ENCODE data around the gene PALLD.

The PALLD gene

GRCh38 chr4:168593399-168593798 lies 96.5 kb downstream of the PALLD start:
- Histone ChIP-seq H3K14ac (ENCODE audit: low read length) (no peak overlapping the region), H3K18ac (ENCODE audit: low read length) (no peak overlapping the region), H2BK12ac (ENCODE audit: low read length) (no peak overlapping the region), H2BK5ac (ENCODE audit: low read length) (no peak overlapping the region), H3K27ac (replicated peaks; ENCODE audit: low read length) (no peak overlapping the region), H3K9ac (ENCODE audit: low read depth, low read length, poor library complexity) (no peak overlapping the region), H4K91ac (ENCODE audit: low read depth, low read length, poor library complexity) (no peak overlapping the region), H3K4ac (ENCODE audit: low read length) (no peak overlapping the region), H3K79me1 (ENCODE audit: low read depth, low read length) (no peaks in the 10 kb centered on the region), H3K4me3 (ENCODE audit: low read length in 2 of 2) (no peak overlapping the region), H3K23ac (ENCODE audit: low read depth, low read length, poor library complexity) (no peak overlapping the region), H3K4me2 (ENCODE audit: insufficient read depth, low read length, poor library complexity, severe bottlenecking) (no peak overlapping the region), H2BK120ac (ENCODE audit: low read depth, low read length) (no peak overlapping the region), H3K36me3 (replicated peaks in 1 of 2; ENCODE audit: control insufficient read depth in 2 of 2, insufficient read depth in 2 of 2, low read length in 2 of 2) (no peaks in the 10 kb centered on the region), H2AFZ (ENCODE audit: low read length) (no peak overlapping the region), H3K27me3 (ENCODE audit: control insufficient read depth in 3 of 3, insufficient read depth in 3 of 3, low read depth in 1 of 3, low read length in 3 of 3) (no peaks in the 10 kb centered on the region), H3K9me3 (replicated peaks in 1 of 2; ENCODE audit: control insufficient read depth in 2 of 2, insufficient read depth in 1 of 2, low read depth in 1 of 2, low read length in 2 of 2) (no peaks in the 10 kb centered on the region), H2BK15ac (ENCODE audit: low read length) (no peak overlapping the region), H4K8ac (ENCODE audit: low read depth, low read length) (no peak overlapping the region), H2AK5ac (ENCODE audit: low read depth, low read length) (no peak overlapping the region), H3K4me1 (ENCODE audit: control insufficient read depth in 2 of 2, insufficient read depth in 1 of 2, low read depth in 1 of 2, low read length in 2 of 2) (peaks cover 0 to 3% of the 10 kb centered on the region in 2 donors)
- no CpG with 5 or more reads among the region's 4 CpGs for WGBS, 2 donors (ENCODE audit: extremely low coverage in 2 of 2, insufficient read length in 2 of 2, insufficient replicate concordance in 1 of 2)
- DNase-seq (ENCODE audit: low spot score): no peak

- no peak overlapping the region for H3K9ac ChIP-seq (ENCODE audit: low read depth, low read length, poor library complexity)
- H4K91ac ChIP-seq (ENCODE audit: low read depth, low read length, poor library complexity): no peak overlapping the region
- H3K79me1 ChIP-seq (ENCODE audit: low read depth, low read length): no peaks in the 10 kb centered on the region
- no peak overlapping the region for H3K4me3 ChIP-seq (ENCODE audit: low read length in 2 of 2)
- no peak overlapping the region for H3K14ac ChIP-seq (ENCODE audit: low read length)
- no peak for DNase-seq (ENCODE audit: low spot score)
- no peaks in the 10 kb centered on the region for H3K27me3 ChIP-seq (ENCODE audit: control insufficient read depth in 3 of 3, insufficient read depth in 3 of 3, low read depth in 1 of 3, low read length in 3 of 3)
- no peaks in the 10 kb centered on the region for H3K36me3 ChIP-seq (replicated peaks in 1 of 2; ENCODE audit: control insufficient read depth in 2 of 2, insufficient read depth in 2 of 2, low read length in 2 of 2)
- no peak overlapping the region for H2AFZ ChIP-seq (ENCODE audit: low read length)
- no peak overlapping the region for H3K18ac ChIP-seq (ENCODE audit: low read length)
- H4K8ac ChIP-seq (ENCODE audit: low read depth, low read length): no peak overlapping the region
- peaks cover 0 to 3% of the 10 kb centered on the region in 2 donors for H3K4me1 ChIP-seq (ENCODE audit: control insufficient read depth in 2 of 2, insufficient read depth in 1 of 2, low read depth in 1 of 2, low read length in 2 of 2)
- 100% methylated on average over 1 of the region's 5 CpGs for WGBS, 2 donors (ENCODE audit: extremely low coverage in 2 of 2, insufficient read length in 2 of 2, insufficient replicate concordance in 1 of 2)
- H3K4ac ChIP-seq (ENCODE audit: low read length): no peak overlapping the region
- H3K9me3 ChIP-seq (replicated peaks in 1 of 2; ENCODE audit: control insufficient read depth in 2 of 2, insufficient read depth in 1 of 2, low read depth in 1 of 2, low read length in 2 of 2): no peaks in the 10 kb centered on the region
- no peak overlapping the region for H2AK5ac ChIP-seq (ENCODE audit: low read depth, low read length)
- H2BK15ac ChIP-seq (ENCODE audit: low read length): no peak overlapping the region
- H3K27ac ChIP-seq (replicated peaks; ENCODE audit: low read length): no peak overlapping the region
- no peak overlapping the region for H2BK120ac ChIP-seq (ENCODE audit: low read depth, low read length)
- H3K23ac ChIP-seq (ENCODE audit: low read depth, low read length, poor library complexity): no peak overlapping the region
- no peak overlapping the region for H2BK12ac ChIP-seq (ENCODE audit: low read length)
- H3K4me2 ChIP-seq (ENCODE audit: insufficient read depth, low read length, poor library complexity, severe bottlenecking): no peak overlapping the region
- no peak overlapping the region for H2BK5ac ChIP-seq (ENCODE audit: low read length)
These were observed 97.3 kb downstream of the PALLD start for GRCh38 chr4:168594121-168594520.

GRCh38 chr4:168598191-168598590 lies 101.3 kb downstream of the PALLD start:
- Histone ChIP-seq H4K91ac (ENCODE audit: low read depth, low read length, poor library complexity) (no peak overlapping the region), H3K23ac (ENCODE audit: low read depth, low read length, poor library complexity) (no peak overlapping the region), H2BK12ac (ENCODE audit: low read length) (no peak overlapping the region), H3K9me3 (replicated peaks in 1 of 2; ENCODE audit: control insufficient read depth in 2 of 2, insufficient read depth in 1 of 2, low read depth in 1 of 2, low read length in 2 of 2) (no peaks in the 10 kb centered on the region), H3K4me3 (ENCODE audit: low read length in 2 of 2) (no peak overlapping the region), H3K79me1 (ENCODE audit: low read depth, low read length) (no peaks in the 10 kb centered on the region), H3K27ac (replicated peaks; ENCODE audit: low read length) (no peak overlapping the region), H3K18ac (ENCODE audit: low read length) (no peak overlapping the region), H3K27me3 (ENCODE audit: control insufficient read depth in 3 of 3, insufficient read depth in 3 of 3, low read depth in 1 of 3, low read length in 3 of 3) (no peaks in the 10 kb centered on the region), H3K4ac (ENCODE audit: low read length) (no peak overlapping the region), H3K4me2 (ENCODE audit: insufficient read depth, low read length, poor library complexity, severe bottlenecking) (no peak overlapping the region), H2BK5ac (ENCODE audit: low read length) (no peak overlapping the region), H3K36me3 (replicated peaks in 1 of 2; ENCODE audit: control insufficient read depth in 2 of 2, insufficient read depth in 2 of 2, low read length in 2 of 2) (no peaks in the 10 kb centered on the region), H3K14ac (ENCODE audit: low read length) (no peak overlapping the region), H3K4me1 (ENCODE audit: control insufficient read depth in 2 of 2, insufficient read depth in 1 of 2, low read depth in 1 of 2, low read length in 2 of 2) (peaks cover 1 to 3% of the 10 kb centered on the region in 2 donors), H2AK5ac (ENCODE audit: low read depth, low read length) (no peak overlapping the region), H2BK120ac (ENCODE audit: low read depth, low read length) (no peak overlapping the region), H4K8ac (ENCODE audit: low read depth, low read length) (no peak overlapping the region), H2BK15ac (ENCODE audit: low read length) (no peak overlapping the region), H2AFZ (ENCODE audit: low read length) (peak overlapping the region; percentile 50), H3K9ac (ENCODE audit: low read depth, low read length, poor library complexity) (no peak overlapping the region)
- DNase-seq (ENCODE audit: low spot score): no peak
- WGBS, 2 donors (ENCODE audit: extremely low coverage in 2 of 2, insufficient read length in 2 of 2, insufficient replicate concordance in 1 of 2): no CpG with 5 or more reads among the region's 1 CpG

GRCh38 chr4:168600796-168601583 lies 104.1 kb downstream of the PALLD start:
- H3K27me3 ChIP-seq (ENCODE audit: control insufficient read depth in 3 of 3, insufficient read depth in 3 of 3, low read depth in 1 of 3, low read length in 3 of 3): no peaks in the 10 kb centered on the region
- no peak overlapping the region for H3K4me2 ChIP-seq (ENCODE audit: insufficient read depth, low read length, poor library complexity, severe bottlenecking)
- H3K27ac ChIP-seq (replicated peaks; ENCODE audit: low read length): no peak overlapping the region
- no peak overlapping the region for H2AFZ ChIP-seq (ENCODE audit: low read length)
- no peak for DNase-seq (ENCODE audit: low spot score)
- no CpG with 5 or more reads among the region's 5 CpGs for WGBS, 2 donors (ENCODE audit: extremely low coverage in 2 of 2, insufficient read length in 2 of 2, insufficient replicate concordance in 1 of 2)
- H2BK15ac ChIP-seq (ENCODE audit: low read length): no peak overlapping the region
- H3K23ac ChIP-seq (ENCODE audit: low read depth, low read length, poor library complexity): no peak overlapping the region
- H3K18ac ChIP-seq (ENCODE audit: low read length): no peak overlapping the region
- H4K91ac ChIP-seq (ENCODE audit: low read depth, low read length, poor library complexity): no peak overlapping the region
- H3K9me3 ChIP-seq (replicated peaks in 1 of 2; ENCODE audit: control insufficient read depth in 2 of 2, insufficient read depth in 1 of 2, low read depth in 1 of 2, low read length in 2 of 2): no peaks in the 10 kb centered on the region
- no peak overlapping the region for H2BK12ac ChIP-seq (ENCODE audit: low read length)
- no peaks in the 10 kb centered on the region for H3K36me3 ChIP-seq (replicated peaks in 1 of 2; ENCODE audit: control insufficient read depth in 2 of 2, insufficient read depth in 2 of 2, low read length in 2 of 2)
- H3K79me1 ChIP-seq (ENCODE audit: low read depth, low read length): no peaks in the 10 kb centered on the region
- H2AK5ac ChIP-seq (ENCODE audit: low read depth, low read length): no peak overlapping the region
- H3K4ac ChIP-seq (ENCODE audit: low read length): no peak overlapping the region
- no peak overlapping the region for H4K8ac ChIP-seq (ENCODE audit: low read depth, low read length)
- H2BK120ac ChIP-seq (ENCODE audit: low read depth, low read length): no peak overlapping the region
- H2BK5ac ChIP-seq (ENCODE audit: low read length): no peak overlapping the region
- H3K4me3 ChIP-seq (ENCODE audit: low read length in 2 of 2): no peak overlapping the region
- H3K9ac ChIP-seq (ENCODE audit: low read depth, low read length, poor library complexity): no peak overlapping the region
- H3K4me1 ChIP-seq (ENCODE audit: control insufficient read depth in 2 of 2, insufficient read depth in 1 of 2, low read depth in 1 of 2, low read length in 2 of 2): peaks cover 9 to 20% of the 10 kb centered on the region in 2 donors
- no peak overlapping the region for H3K14ac ChIP-seq (ENCODE audit: low read length)

Data from neuronal stem cell (in vitro differentiated cells).